IgD-negative memory B cell (primary cell): Measurements from ENCODE around the gene RPL35. TPM values are rescaled to one million over a fixed set of nuclear protein-coding genes. Genes with fewer than 3 reads are reported as not detected.

Experiments used
- H3K27ac Mint-ChIP-seq, 3 donors: one replicate each; pipeline ENCODE4 v1.8.0; 2020 to 2022; ENCODE audit warnings: mild to moderate bottlenecking in 3 of 3, mixed read lengths in 3 of 3, moderate library complexity in 1 of 3
- H3K27me3 Mint-ChIP-seq: one replicate; pipeline ENCODE4 v1.8.0; 2021; ENCODE audit warnings: mixed read lengths
- H3K36me3 Mint-ChIP-seq: one replicate; pipeline ENCODE4 v1.8.0; 2020; ENCODE audit warnings: mild to moderate bottlenecking, mixed read lengths
- H3K4me1 Mint-ChIP-seq, 3 donors: one replicate each; pipeline ENCODE4 v1.8.0; 2020 to 2022; ENCODE audit warnings: mixed read lengths in 3 of 3, mild to moderate bottlenecking in 1 of 3
- H3K4me3 Mint-ChIP-seq, 4 donors: one replicate each; pipeline ENCODE4 v1.8.0; 2020 to 2022; ENCODE audit warnings: mild to moderate bottlenecking in 4 of 4, mixed read lengths in 4 of 4, moderate library complexity in 3 of 4
- H3K9me3 Mint-ChIP-seq, 3 donors: one replicate each; pipeline ENCODE4 v1.8.0; 2020 to 2021; ENCODE audit warnings: mixed read lengths in 3 of 3, mild to moderate bottlenecking in 1 of 3
- polyA plus RNA-seq: library from polyadenylated mRNA; unstranded; fragments of 300-500 nt; fragmentation: Illumina TruSeq; gene quantifications from one replicate; pipeline ENCODE4 v1.2.3, GENCODE V29; 2021

Gene RPL35
- polyA plus RNA-seq, 1 donor from 2014 or later: 2,381 TPM

- H3K36me3 Mint-ChIP-seq: no peaks in the 10 kb centered on the region
- peak overlapping the region; percentile 63 to 96 (median 80) for H3K4me3 Mint-ChIP-seq
- peak overlapping the region in 1 of 3 donors; percentile 83 for H3K27ac Mint-ChIP-seq
- H3K4me1 Mint-ChIP-seq: peaks cover 12 to 30% (median 27%) of the 10 kb centered on the region in 3 donors
- no peaks in the 10 kb centered on the region for H3K27me3 Mint-ChIP-seq
- H3K9me3 Mint-ChIP-seq: no peaks in the 10 kb centered on the region
Measured at GRCh38 chr9:124863371-124863871, 1.7 kb upstream of the RPL35 start.

- Mint-ChIP-seq H3K27me3 (no peaks in the 10 kb centered on the region), H3K36me3 (no peaks in the 10 kb centered on the region), H3K9me3 (no peaks in the 10 kb centered on the region), H3K4me3 (peak overlapping the region; percentile 96 to 99 (median 97)), H3K27ac (peak overlapping the region; percentile 86 to 98 (median 94)), H3K4me1 (peaks cover 12 to 26% (median 24%) of the 10 kb centered on the region in 3 donors)
Measured at GRCh38 chr9:124860582-124861341, 995 bp downstream of the RPL35 start.

GRCh38 chr9:124859803-124860581 lies 1.8 kb downstream of the RPL35 start:
- peak overlapping the region; percentile 54 to 94 (median 81) for H3K27ac Mint-ChIP-seq
- no peaks in the 10 kb centered on the region for H3K27me3 Mint-ChIP-seq
- no peaks in the 10 kb centered on the region for H3K36me3 Mint-ChIP-seq
- no peaks in the 10 kb centered on the region for H3K9me3 Mint-ChIP-seq
- H3K4me3 Mint-ChIP-seq: peak overlapping the region; percentile 96 to 99 (median 97)
- peaks cover 14 to 29% (median 24%) of the 10 kb centered on the region in 3 donors for H3K4me1 Mint-ChIP-seq

- no peaks in the 10 kb centered on the region for H3K27me3 Mint-ChIP-seq
- H3K4me3 Mint-ChIP-seq: peak overlapping the region in 1 of 4 donors; percentile 65
- H3K27ac Mint-ChIP-seq: peak overlapping the region in 1 of 3 donors; percentile 59
- H3K9me3 Mint-ChIP-seq: no peaks in the 10 kb centered on the region
- peaks cover 17 to 25% (median 22%) of the 10 kb centered on the region in 3 donors for H3K4me1 Mint-ChIP-seq
- no peaks in the 10 kb centered on the region for H3K36me3 Mint-ChIP-seq
Measured at GRCh38 chr9:124858330-124859046, 3.3 kb downstream of the RPL35 start.

GRCh38 chr9:124857533-124858162 lies 4.1 kb downstream of the RPL35 start:
- peaks cover 18 to 26% (median 20%) of the 10 kb centered on the region in 3 donors for H3K4me1 Mint-ChIP-seq
- H3K27me3 Mint-ChIP-seq: no peaks in the 10 kb centered on the region
- H3K27ac Mint-ChIP-seq: no peak overlapping the region
- no peaks in the 10 kb centered on the region for H3K36me3 Mint-ChIP-seq
- H3K4me3 Mint-ChIP-seq: peak overlapping the region in 1 of 4 donors; percentile 45
- no peaks in the 10 kb centered on the region for H3K9me3 Mint-ChIP-seq

GRCh38 chr9:124855944-124856765 lies 5.6 kb downstream of the RPL35 start:
- Mint-ChIP-seq H3K4me3 (peak overlapping the region in 1 of 4 donors; percentile 38), H3K27ac (peak overlapping the region in 1 of 3 donors; percentile 67), H3K9me3 (no peaks in the 10 kb centered on the region), H3K4me1 (peaks cover 10 to 24% (median 14%) of the 10 kb centered on the region in 3 donors), H3K27me3 (no peaks in the 10 kb centered on the region), H3K36me3 (no peaks in the 10 kb centered on the region)

- Mint-ChIP-seq H3K4me3 (peak overlapping the region in 1 of 4 donors; percentile 3), H3K27ac (peak overlapping the region in 2 of 3 donors; percentile 67 to 74), H3K4me1 (peaks cover 8 to 18% (median 9%) of the 10 kb centered on the region in 3 donors), H3K36me3 (no peaks in the 10 kb centered on the region), H3K27me3 (no peaks in the 10 kb centered on the region), H3K9me3 (no peaks in the 10 kb centered on the region)
Measured at GRCh38 chr9:124855566-124855943, 6.2 kb downstream of the RPL35 start.

- H3K36me3 Mint-ChIP-seq: no peaks in the 10 kb centered on the region
- H3K9me3 Mint-ChIP-seq: no peaks in the 10 kb centered on the region
- H3K4me1 Mint-ChIP-seq: peaks cover 2 to 11% (median 8%) of the 10 kb centered on the region in 3 donors
- H3K27me3 Mint-ChIP-seq: no peaks in the 10 kb centered on the region
- H3K27ac Mint-ChIP-seq: peak overlapping the region; percentile 9 to 82 (median 67)
- H3K4me3 Mint-ChIP-seq: peak overlapping the region in 1 of 4 donors; percentile 3
Measured at GRCh38 chr9:124854822-124855221, 6.9 kb downstream of the RPL35 start.

- Mint-ChIP-seq H3K4me3 (peak overlapping the region in 2 of 4 donors; percentile 18 to 38), H3K4me1 (peaks cover 0 to 8% (median 8%) of the 10 kb centered on the region in 3 donors), H3K36me3 (no peaks in the 10 kb centered on the region), H3K27me3 (no peaks in the 10 kb centered on the region), H3K27ac (peak overlapping the region; percentile 9 to 68 (median 67)), H3K9me3 (no peaks in the 10 kb centered on the region)
Measured at GRCh38 chr9:124854161-124854560, 7.6 kb downstream of the RPL35 start.

GRCh38 chr9:124853605-124854143 lies 8.1 kb downstream of the RPL35 start:
- H3K4me3 Mint-ChIP-seq: peak overlapping the region; percentile 38 to 84 (median 65)
- peaks cover 0 to 8% (median 8%) of the 10 kb centered on the region in 3 donors for H3K4me1 Mint-ChIP-seq
- H3K27me3 Mint-ChIP-seq: no peaks in the 10 kb centered on the region
- H3K9me3 Mint-ChIP-seq: no peaks in the 10 kb centered on the region
- peak overlapping the region; percentile 67 to 68 (median 67) for H3K27ac Mint-ChIP-seq
- H3K36me3 Mint-ChIP-seq: no peaks in the 10 kb centered on the region

- Mint-ChIP-seq H3K27me3 (no peaks in the 10 kb centered on the region), H3K9me3 (no peaks in the 10 kb centered on the region), H3K36me3 (no peaks in the 10 kb centered on the region), H3K27ac (peak within 1 kb of the TSS; percentile 67 to 68 (median 67)), H3K4me1 (peaks cover 0 to 8% (median 8%) of the 10 kb centered on the region in 3 donors), H3K4me3 (peak within 1 kb of the TSS; percentile 38 to 84 (median 65))
Measured at GRCh38 chr9:124852829-124853531, 8.8 kb downstream of the RPL35 start, which contains the start of gene WDR38. TSS of gene WDR38 (plus strand) at chr9:124853460. CDS start at chr9:124853532, 72 bp downstream.

- Mint-ChIP-seq H3K9me3 (no peaks in the 10 kb centered on the region), H3K4me3 (peak overlapping the region in 1 of 4 donors; percentile 70), H3K27me3 (no peaks in the 10 kb centered on the region), H3K4me1 (peaks cover 0 to 8% (median 8%) of the 10 kb centered on the region in 3 donors), H3K36me3 (no peaks in the 10 kb centered on the region), H3K27ac (no peak overlapping the region)
Measured at GRCh38 chr9:124852121-124852828, 9.5 kb downstream of the RPL35 start.
